Measurements from ENCODE around the gene OTX1.

Gene OTX1

DNA sequence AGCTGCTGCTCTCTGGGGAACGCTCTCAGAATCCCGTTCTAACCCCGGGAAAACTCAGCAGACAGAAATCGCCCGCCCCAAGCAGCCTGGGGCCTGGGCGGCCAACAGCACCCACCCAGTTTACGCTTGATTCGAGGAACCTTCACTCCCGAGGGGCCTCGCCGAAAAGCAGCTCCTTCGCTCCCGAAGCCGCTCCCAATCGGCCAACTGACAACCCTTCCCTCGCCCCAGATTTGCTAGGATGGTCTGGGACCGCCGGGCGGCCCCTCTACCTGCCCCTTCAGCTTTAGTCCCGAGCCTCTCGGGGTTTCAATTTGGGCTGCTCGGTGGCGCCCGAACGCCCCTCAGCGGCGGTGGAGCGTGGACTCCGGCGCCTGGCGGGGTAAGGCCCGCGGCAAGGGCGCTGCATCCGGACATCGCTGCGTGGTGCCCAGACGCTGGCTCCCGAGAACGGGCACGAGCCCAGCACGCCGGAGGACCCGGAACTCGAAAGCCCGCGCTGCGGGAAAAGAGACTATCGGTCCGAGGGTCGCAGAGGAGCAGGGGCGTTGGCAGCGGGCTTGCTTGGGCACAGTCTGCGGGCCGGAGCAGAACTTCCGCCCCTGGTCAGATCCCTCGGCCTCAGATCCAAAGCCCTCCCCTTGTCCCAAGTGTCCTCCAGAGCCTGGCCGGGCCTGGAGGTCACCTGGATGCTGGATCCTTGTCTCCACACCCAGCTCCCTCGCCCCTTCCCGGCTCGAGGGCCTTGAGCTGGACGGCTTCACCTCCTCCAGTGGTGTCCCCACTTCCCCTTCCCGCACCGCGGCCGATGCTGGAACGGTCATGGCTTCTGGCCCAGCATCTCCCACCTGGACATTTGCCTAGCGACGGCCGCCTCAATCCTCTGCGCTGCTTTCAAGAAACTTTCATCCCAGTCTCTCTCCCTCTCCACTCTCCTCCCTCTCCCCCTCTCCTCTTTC, 3.0 kb upstream of the OTX1 start:
- DNase-seq (ENCODE audit: low spot score): no peak

DNA sequence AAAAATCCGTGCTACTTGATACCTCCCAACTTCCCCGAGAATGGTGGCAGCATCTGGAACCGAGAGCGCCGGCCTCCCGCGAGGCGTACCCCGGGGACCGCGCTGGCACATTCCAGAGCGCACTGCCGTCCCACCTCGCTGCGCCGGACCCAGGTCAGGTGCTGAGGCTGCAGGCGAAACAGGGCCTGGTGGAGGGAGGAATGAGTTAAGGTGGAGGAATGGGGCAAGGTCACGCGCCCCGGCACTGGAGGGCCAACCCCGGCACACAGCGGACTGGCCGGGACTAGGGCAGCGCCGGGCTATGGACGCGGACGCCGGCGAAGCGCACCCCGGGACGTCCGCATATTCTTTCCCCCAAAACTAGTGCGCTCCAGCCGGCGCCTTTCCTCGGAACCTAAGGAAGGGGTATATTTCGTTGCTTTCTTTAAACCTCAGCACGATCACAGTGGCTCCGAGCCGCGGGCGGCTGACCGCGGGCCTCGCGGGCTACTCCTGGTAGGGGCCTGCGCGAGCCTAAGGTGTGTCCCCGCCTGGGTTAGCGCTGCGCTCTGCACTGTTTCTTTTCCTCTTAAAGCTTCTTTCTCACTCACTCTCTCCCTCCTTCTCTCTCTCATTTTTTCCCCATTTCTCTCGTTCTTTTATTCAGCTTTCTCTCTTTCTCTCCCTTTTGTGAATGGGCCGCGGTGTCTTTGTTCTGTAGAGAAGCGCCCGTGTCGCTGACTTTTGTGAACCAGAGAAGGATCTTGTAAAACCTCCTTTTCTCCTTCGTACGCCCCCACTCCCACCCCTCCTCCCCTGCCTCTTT, 2.1 kb upstream of the OTX1 start:
- no peak for DNase-seq (ENCODE audit: low spot score)

DNA sequence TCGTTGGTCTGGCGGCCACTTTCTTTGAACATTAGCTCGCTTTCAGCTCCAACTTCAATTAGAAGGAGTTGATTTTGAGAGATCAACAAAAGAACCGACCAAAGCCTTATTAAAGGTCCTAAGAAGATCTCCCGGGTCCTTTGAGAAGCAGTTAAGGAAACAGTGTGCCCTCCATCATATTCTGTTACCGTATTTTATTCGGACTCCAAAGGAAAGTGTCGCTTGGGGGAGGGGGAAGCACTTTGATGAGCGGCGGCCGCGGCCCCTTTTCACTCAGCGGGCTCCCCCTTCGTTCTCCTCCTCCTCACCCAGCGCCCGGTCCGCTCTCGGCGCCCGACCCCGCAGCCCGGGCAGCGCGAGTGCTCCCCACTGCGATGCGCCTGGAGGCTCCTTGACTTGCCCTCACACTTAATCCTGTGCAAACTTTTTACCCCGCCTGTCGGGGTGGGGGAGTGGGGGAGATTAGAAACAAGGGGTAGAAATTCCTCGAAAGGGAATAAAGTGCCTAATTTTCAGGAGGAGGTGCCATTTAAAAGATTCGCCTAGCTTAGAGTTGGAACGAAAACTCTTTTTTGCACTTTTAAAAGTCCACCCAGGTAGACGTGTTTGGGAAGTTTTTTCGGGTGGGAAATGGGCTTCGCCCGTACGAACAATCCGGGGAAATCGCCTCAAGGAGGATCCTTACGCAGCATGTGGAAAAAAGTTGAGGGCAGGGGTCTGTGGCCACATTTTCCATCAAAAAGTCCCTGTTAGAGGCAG, 1.2 kb upstream of the OTX1 start:
- DNase-seq (ENCODE audit: low spot score): peak; percentile 13

- DNase-seq (ENCODE audit: low spot score): peak; percentile 67
Measured at GRCh38 chr2:63049970-63050333, 678 bp upstream of the OTX1 start.

DNA sequence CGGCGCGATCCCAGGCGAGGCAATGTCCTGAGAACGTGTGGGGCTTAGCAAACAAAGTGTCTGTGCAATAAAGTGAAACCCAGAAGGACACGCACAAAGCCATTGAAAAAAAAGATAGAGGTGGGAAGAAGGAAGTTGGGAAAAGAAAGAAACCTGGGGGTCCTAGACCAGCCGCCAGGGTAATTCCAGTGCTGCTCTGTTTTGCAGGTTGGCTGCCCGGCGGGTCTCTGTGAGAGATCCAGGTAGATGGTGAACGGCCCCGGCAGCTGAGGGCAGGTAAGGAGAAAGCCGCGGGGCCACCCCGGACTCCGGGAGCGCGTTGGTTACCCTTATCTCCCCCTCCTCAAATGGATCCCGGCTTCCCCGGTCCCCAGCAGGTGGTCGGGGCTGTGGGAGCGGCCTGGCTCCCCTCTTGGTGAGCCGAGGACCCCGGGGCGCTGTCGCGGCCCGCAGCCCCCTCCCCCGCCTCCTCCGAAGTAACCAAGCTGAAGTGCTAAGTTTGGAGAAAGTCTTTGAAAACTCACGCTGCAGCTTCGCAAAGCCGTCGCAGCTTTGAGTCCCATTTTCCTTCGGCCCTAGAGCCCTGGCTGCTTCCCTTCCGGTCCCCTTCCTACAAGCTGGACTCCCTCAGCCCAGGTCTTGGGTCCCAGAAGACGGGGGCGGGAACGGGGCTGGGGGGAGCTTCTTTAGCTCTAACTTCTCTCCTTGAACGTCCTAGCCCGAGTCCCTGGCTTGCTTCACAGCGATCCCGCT, 588 bp downstream of the OTX1 start:
- peak; percentile 39 for DNase-seq (ENCODE audit: low spot score)

DNA sequence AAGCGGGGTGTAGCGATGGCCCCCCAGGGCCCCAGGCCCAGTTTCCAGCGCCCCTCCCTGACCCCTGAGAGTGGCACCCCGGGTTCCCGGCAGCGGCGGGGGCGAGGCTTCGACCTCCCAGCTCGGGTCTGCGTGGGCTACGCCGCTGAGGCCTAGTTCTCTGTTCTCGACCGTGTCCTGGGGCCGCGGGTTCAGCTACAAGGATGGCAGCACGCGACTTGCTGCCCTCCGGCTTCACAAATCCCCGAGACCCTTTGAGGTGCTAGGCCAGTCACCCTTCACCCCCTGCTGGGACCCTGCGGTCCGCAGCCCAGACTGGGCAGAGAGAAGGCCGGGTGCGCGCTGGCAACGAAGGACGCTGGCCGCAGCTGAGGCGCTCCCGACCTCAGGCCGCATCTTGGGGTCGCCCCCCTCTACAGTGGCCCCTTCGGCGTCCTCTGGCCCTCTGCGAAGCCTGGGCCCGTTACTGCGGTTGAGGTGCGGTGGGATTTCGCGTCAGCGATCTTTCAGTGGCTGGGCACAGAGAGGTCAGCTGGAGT, 1.2 kb downstream of the OTX1 start:
- no peak for DNase-seq (ENCODE audit: low spot score)

DNA sequence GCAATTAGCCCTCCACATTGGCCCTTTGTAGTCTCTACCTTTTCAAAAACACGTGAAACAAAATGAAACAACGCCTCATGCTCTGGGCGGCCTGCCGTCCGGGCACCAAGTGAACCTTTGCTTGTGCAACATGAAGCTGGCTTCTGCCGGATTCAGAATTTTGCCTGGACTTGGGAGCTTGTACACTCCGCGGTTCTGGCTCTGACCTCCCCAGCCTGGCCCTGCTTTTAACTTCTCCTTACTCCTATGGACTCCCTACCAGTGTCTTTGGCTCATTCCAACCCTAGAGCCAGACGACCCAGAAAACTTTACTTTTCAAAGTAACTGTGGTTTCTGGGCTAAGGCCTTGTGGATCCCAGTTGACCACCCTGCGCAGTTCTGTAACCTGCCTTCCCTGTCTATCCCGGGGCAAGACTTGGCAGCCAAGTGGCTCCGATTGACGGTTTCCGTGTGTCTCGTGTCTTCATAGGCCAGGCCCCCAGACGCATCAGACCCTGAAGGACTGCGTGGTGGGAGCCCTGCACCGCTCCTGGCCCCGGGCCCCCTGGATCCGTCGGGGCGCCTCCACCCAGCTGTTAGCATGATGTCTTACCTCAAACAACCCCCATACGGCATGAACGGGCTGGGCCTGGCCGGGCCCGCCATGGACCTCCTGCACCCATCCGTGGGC, 1.9 kb downstream of the OTX1 start:
- DNase-seq (ENCODE audit: low spot score): no peak

DNA sequence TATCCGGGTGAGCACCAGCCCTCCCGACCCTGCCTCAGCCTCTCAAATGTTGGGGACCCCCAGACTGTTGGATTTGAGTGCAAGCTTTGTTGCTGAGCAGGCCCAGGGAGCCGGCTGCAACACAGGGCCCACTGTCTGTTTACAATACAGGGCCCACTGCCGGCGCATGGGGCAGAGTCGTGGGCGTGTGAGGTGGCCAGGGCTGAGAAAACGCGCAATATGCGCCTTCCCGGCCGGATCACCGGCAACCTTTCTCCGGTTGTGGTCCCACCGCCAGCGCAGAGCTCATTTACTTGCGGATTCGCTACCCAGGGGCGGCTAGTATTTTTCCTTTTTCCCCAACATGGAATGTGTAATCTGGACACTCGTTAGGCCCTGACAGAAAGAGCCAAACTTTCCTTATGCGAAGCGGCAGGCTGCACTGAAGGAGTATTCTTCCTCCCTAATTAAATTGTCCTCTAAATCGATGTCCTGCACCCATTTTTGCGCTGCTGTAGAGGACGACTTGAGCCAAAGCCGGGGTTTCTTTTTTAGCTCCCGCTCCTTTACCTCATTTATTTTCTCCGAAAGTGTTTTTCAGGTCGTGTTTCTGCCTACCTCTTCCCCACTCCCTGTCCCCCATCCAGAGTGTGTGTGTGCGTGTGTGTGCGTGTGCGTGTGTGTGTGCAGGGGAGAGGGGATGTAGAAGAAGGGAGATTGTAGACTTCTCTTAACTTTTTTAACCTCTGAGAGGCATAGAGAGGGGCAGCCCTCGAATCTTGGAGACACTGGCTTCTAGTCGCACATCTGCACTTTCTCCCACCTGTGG, 2.7 kb downstream of the OTX1 start:
- no peak for DNase-seq (ENCODE audit: low spot score)

DNA sequence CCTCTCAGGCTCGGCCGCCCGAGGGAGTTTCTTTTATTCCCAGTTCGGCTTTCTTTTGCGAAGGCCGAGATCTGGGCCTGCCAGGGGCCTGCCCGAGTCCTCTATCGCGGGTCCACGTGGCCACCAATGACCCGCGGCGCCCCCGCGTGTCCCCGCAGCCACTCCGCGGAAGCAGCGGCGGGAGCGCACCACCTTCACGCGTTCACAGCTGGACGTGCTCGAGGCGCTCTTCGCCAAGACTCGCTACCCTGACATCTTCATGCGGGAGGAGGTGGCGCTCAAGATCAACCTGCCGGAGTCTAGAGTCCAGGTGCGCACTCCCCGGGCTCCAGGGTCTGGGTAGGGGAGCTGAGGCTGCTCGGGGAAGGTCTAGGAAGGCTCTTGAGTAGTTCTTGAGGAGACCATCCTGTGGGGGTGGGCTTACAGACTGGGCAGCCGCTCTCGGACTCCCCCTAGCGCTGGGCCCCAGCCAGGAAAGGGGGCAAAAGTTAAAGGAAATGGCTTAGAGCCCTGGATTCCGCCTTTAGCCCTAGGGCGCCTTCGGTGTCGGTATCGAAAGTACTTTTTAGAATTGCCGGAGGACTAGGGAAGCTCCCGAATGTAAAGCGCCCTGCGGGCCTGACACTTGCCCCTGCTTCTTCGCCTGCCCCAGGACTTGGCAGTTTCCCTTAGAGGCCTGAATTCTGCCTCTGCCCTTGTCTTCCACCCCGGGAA, 3.4 kb downstream of the OTX1 start:
- DNase-seq (ENCODE audit: low spot score): no peak

GRCh38 chr2:63054841-63055225, 4.2 kb downstream of the OTX1 start:
- no peak for DNase-seq (ENCODE audit: low spot score)

GRCh38 chr2:63055226-63056106, 4.8 kb downstream of the OTX1 start:
- no peak for DNase-seq (ENCODE audit: low spot score)

DNA sequence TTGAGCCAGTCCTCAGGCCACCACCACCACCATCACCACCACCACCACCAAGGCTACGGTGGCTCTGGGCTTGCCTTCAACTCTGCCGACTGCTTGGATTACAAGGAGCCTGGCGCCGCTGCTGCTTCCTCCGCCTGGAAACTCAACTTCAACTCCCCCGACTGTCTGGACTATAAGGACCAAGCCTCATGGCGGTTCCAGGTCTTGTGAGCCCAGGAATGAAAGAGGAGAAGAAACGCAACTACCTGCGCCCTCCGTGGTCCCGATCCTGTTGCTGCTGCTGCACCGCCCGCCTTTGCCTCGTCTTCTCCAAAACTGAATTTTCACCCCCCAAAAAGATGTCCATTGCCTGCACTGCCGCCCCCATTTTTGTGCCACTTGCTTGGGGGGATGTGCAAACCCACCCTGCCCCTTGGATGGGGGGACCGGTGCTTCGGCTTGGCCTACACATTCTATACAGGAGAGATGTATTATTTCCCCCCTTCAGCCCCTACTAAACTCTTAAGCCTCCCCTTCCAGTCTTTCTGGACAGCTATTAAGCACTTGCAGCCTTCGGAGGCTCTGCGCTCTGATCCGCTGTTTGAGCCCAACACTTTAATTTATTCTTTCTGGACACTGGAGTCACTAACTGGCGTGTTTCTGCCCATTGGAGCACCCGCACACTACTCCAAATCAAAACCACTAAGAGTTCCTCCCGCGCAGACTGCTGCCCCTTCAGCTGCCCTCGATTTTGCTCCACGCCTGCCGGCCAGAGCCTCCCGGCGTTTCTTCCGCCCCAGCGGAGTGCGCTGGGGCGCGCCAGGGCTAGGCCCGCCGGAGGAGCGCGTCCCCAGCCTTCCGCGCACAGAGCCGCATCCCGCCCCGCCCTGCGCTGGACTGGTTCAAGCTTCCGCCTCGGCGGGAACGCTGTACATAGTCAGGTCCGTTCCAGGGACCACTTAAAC, 5.7 kb downstream of the OTX1 start:
- no peak for DNase-seq (ENCODE audit: low spot score)

GRCh38 chr2:63057249-63058143, 6.9 kb downstream of the OTX1 start:
- no peak for DNase-seq (ENCODE audit: low spot score)

GRCh38 chr2:63058144-63058920, 7.7 kb downstream of the OTX1 start:
- no peak for DNase-seq (ENCODE audit: low spot score)
